ENCODE results near the gene IMPA2.

- TF ChIP-seq POLR2AphosphoS5 (IDR thresholded peaks at IDR 0.05) (no peak), POLR2A (IDR thresholded peaks at IDR 0.05) (no peak)
Measured at GRCh38 chr18:12067671-12068070, 86.4 kb downstream of the IMPA2 start.
